Breast epithelium (tissue), 4 donors: ENCODE data around the gene TDRD12. TPM values are rescaled to one million over a fixed set of nuclear protein-coding genes. Genes with fewer than 3 reads are reported as not detected.
"Not testable (repeated sequence)": the region's sequence is repeated elsewhere in the genome, so short reads cannot be mapped to it uniquely, and the experiment has no call there.

Source experiments
- DNase-seq, 2 donors: peaks; one replicate each; pipeline ENCODE4 v3.0.0-alpha.2; 2019; ENCODE audit warnings: low spot score in 2 of 2
- H3K27ac ChIP-seq, 2 donors: fragments of 200-600 bp; sonication (generic) in 1 of 2; one replicate each; pipeline ENCODE4 v1.5.1; 2016 to 2019; ENCODE audit warnings: mild to moderate bottlenecking in 1 of 2
- H3K27me3 ChIP-seq, 2 donors: fragments of 200-600 bp; sonication (generic) in 1 of 2; one replicate each; pipeline versions ENCODE4 v1.5.1 to v1.6.0; 2017 to 2019; ENCODE audit warnings: control low read depth in 1 of 2, mild to moderate bottlenecking in 1 of 2
- H3K36me3 ChIP-seq: fragments of 200-600 bp; one replicate; pipeline ENCODE4 v1.5.1; 2019
- H3K4me1 ChIP-seq, 2 donors: fragments of 200-600 bp; sonication (generic); one replicate each; pipeline ENCODE4 v1.5.1; 2016 to 2019; ENCODE audit warnings: control low read depth in 1 of 2
- H3K4me3 ChIP-seq, 3 donors: fragments of 200-600 bp; sonication (generic); 1 replicate in 2 of 3; 2 replicates in 1 of 3; pipeline ENCODE4 v1.5.1; 2016 to 2019; ENCODE audit warnings: mild to moderate bottlenecking in 3 of 3, moderate library complexity in 2 of 3
- H3K9me3 ChIP-seq, 2 donors: fragments of 200-600 bp; sonication (generic) in 1 of 2; one replicate each; pipeline ENCODE4 v1.5.1; 2016 to 2019; ENCODE audit warnings: control low read depth in 1 of 2
- CTCF ChIP-seq, 3 donors: fragments of 450-650 bp; IDR thresholded peaks; one replicate each; pipeline ENCODE4 v1.5.1; 2016 to 2017; ENCODE audit warnings: antibody characterized with exemption in 3 of 3, mild to moderate bottlenecking in 3 of 3, moderate library complexity in 3 of 3
- POLR2A ChIP-seq: fragments of 450-650 bp; IDR thresholded peaks from one replicate; pipeline ENCODE4 v1.6.1; 2016; ENCODE audit warnings: antibody characterized with exemption, mild to moderate bottlenecking, moderate library complexity
- POLR2AphosphoS5 ChIP-seq, 3 donors: sonication (generic); formaldehyde crosslinking; IDR thresholded peaks; one replicate each; pipeline ENCODE4 v1.6.1; 2017; ENCODE audit warnings: antibody characterized with exemption in 3 of 3
- intact Hi-C: fragments of 100-400 bp; cut with DNase I; formaldehyde crosslinking; loops from one replicate; pipeline ENCODE4 v1.15.1; 2023; ENCODE audit warnings: low total_unique reads
- total RNA-seq, 3 donors: library from RNA; depleted of rRNA; stranded (reverse); fragments of >200 nt; gene quantifications; one replicate each; pipeline ENCODE4 v1.1.0, GENCODE V29; 2016

The TDRD12 gene
- total RNA-seq, 3 donors from 2014 or later: 2.0 to 2.3 TPM; not detected in 1

- H3K4me3 ChIP-seq: no peak overlapping the region
- no peak overlapping the region for H3K27ac ChIP-seq
- H3K36me3 ChIP-seq: no peaks in the 10 kb centered on the region
- peaks cover 0 to 1% of the 10 kb centered on the region in 2 donors for H3K9me3 ChIP-seq
- intact Hi-C loops: no loop called here
- no peak for DNase-seq
- no peak for TF ChIP-seq CTCF (IDR thresholded peaks at IDR 0.05)
- TF ChIP-seq POLR2AphosphoS5 (IDR thresholded peaks at IDR 0.05): no peak
- TF ChIP-seq POLR2A: no peak
- no peaks in the 10 kb centered on the region for H3K4me1 ChIP-seq
- H3K27me3 ChIP-seq: no peaks in the 10 kb centered on the region
Observed at GRCh38 chr19:32711747-32712146, 7.8 kb upstream of the TDRD12 start.

DNA sequence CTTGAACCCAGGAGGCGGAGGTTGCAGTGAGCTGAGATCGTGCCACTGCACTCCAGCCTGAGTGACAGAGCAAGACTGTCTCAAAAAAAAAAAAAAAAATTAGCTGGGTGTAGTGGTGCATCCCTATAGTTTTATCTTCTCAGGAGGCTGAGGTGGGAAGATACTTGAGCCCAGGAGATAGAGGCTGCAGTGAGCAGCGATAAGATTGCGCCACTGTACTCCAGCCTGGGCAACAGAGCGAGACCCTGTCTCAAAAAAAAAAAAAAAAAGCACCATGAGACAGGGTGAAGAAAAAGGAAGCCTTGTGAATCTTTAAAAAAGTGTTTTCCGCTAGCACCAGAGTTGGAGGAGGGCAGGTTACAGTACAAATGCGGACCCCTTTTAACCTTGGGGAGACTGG lies 3.4 kb upstream of the TDRD12 start:
- intact Hi-C loops: loop anchor here (1.0 kb wide), 1 partner anchor 10 kb away; no protein-coding TSS in a partner anchor
- DNase-seq, H3K4me3 ChIP-seq, H3K4me1 ChIP-seq, H3K36me3 ChIP-seq, H3K9me3 ChIP-seq, H3K27ac ChIP-seq, H3K27me3 ChIP-seq: not testable (repeated sequence)

GRCh38 chr19:32717496-32717895 lies 2.1 kb upstream of the TDRD12 start:
- intact Hi-C loops: no loop called here
- Histone ChIP-seq H3K9me3 (peaks cover 0 to 5% of the 10 kb centered on the region in 2 donors), H3K4me3 (no peak overlapping the region), H3K36me3 (no peaks in the 10 kb centered on the region), H3K27me3 (no peaks in the 10 kb centered on the region), H3K27ac (no peak overlapping the region), H3K4me1 (no peaks in the 10 kb centered on the region)
- no peak for DNase-seq
- TF ChIP-seq POLR2A (no peak), POLR2AphosphoS5 (IDR thresholded peaks at IDR 0.05) (no peak), CTCF (IDR thresholded peaks at IDR 0.05) (no peak)

- H3K27ac ChIP-seq: no peak overlapping the region
- no peaks in the 10 kb centered on the region for H3K36me3 ChIP-seq
- H3K4me3 ChIP-seq: no peak overlapping the region
- no peaks in the 10 kb centered on the region for H3K4me1 ChIP-seq
- H3K27me3 ChIP-seq: no peaks in the 10 kb centered on the region
- no peak for DNase-seq
- intact Hi-C loops: no loop called here
- H3K9me3 ChIP-seq: peaks cover 0 to 5% of the 10 kb centered on the region in 2 donors
- no peak for TF ChIP-seq POLR2AphosphoS5 (IDR thresholded peaks at IDR 0.05)
- TF ChIP-seq CTCF (IDR thresholded peaks at IDR 0.05): no peak
- no peak for TF ChIP-seq POLR2A
Observed at GRCh38 chr19:32718286-32718685, 1.3 kb upstream of the TDRD12 start.

- Histone ChIP-seq H3K4me1 (no peaks in the 10 kb centered on the region), H3K27me3 (no peaks in the 10 kb centered on the region), H3K4me3 (no peak overlapping the region), H3K36me3 (no peaks in the 10 kb centered on the region), H3K9me3 (peaks cover 0 to 5% of the 10 kb centered on the region in 2 donors), H3K27ac (no peak overlapping the region)
- intact Hi-C loops: no loop called here
- DNase-seq: no peak
- TF ChIP-seq CTCF (IDR thresholded peaks at IDR 0.05): no peak
Observed at GRCh38 chr19:32720216-32720935, 809 bp downstream of the TDRD12 start.

DNA sequence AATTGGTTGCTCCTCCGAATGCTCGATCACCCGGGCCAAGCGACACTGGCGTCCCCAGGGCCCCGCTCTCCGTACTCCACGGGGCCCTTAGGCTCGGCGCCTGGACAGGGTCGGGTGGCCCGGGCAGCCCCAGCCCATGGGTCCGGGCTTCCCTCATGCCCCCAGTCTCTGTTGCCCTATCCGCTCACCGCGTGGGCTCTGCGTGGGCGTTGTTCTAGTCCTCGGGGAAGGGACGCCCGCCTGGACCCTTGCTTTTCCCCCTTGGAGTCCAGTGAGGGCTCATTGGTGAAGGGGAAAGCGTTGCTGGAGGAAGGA lies 1.3 kb downstream of the TDRD12 start:
- TF ChIP-seq POLR2AphosphoS5 (IDR thresholded peaks at IDR 0.05): no peak
- no peak for TF ChIP-seq POLR2A
- TF ChIP-seq CTCF (IDR thresholded peaks at IDR 0.05): no peak
- peaks cover 0 to 5% of the 10 kb centered on the region in 2 donors for H3K9me3 ChIP-seq
- H3K4me3 ChIP-seq: no peak overlapping the region
- H3K4me1 ChIP-seq: no peaks in the 10 kb centered on the region
- H3K27ac ChIP-seq: no peak overlapping the region
- intact Hi-C loops: no loop called here
- no peak for DNase-seq
- no peaks in the 10 kb centered on the region for H3K27me3 ChIP-seq
- H3K36me3 ChIP-seq: no peaks in the 10 kb centered on the region
